HepG2 (cell line): ENCODE measurements around the gene TSC22D4. TPM values are rescaled to one million over a fixed set of nuclear protein-coding genes. Genes with fewer than 3 reads are reported as not detected.

Experiments used
- AGO2 ChIP-seq: fragments of 200-400 bp; formaldehyde crosslinking; optimal IDR thresholded peaks from 2 replicates; pipeline ENCODE3; 2017; ENCODE audit warnings: mild to moderate bottlenecking, low read depth, low read length, moderate library complexity
- ATF7-NPFF ChIP-seq: sonication (generic); formaldehyde crosslinking; IDR thresholded peaks from 2 replicates; pipeline ENCODE4 v1.8.1; 2023; ENCODE audit warnings: mild to moderate bottlenecking, low read depth, missing genetic modification reagents, moderate library complexity
- ATM ChIP-seq: fragments of 450-650 bp; IDR thresholded peaks from 2 replicates; pipeline ENCODE4 v1.7.1; 2017; ENCODE audit warnings: mild to moderate bottlenecking, borderline replicate concordance
- ETV6 ChIP-seq: sonication (generic); formaldehyde crosslinking; conservative IDR thresholded peaks from 2 replicates; pipeline ENCODE4 v1.4.0; 2020; ENCODE audit warnings: missing genetic modification reagents
- GATAD1 ChIP-seq: IDR thresholded peaks from 2 replicates; pipeline ENCODE4 v1.6.1; 2016; ENCODE audit warnings: missing genetic modification reagents, missing compliant biosample characterization
- HBP1 ChIP-seq: IDR thresholded peaks from 2 replicates; pipeline ENCODE4 v1.6.1; 2016; ENCODE audit warnings: low read depth, control low read depth
- ISL2 ChIP-seq: sonication (generic); formaldehyde crosslinking; IDR thresholded peaks from 2 replicates; pipeline ENCODE4 v1.5.0; 2020; ENCODE audit warnings: missing genetic modification reagents
- KIAA2018 ChIP-seq: sonication (generic); formaldehyde crosslinking; IDR thresholded peaks from 2 replicates; pipeline ENCODE4 v1.5.0; 2020; ENCODE audit warnings: mild to moderate bottlenecking, missing genetic modification reagents, borderline replicate concordance
- MIXL1 ChIP-seq: IDR thresholded peaks from 2 replicates; pipeline ENCODE4 v1.6.1; 2016
- ONECUT2 ChIP-seq: sonication (generic); formaldehyde crosslinking; IDR thresholded peaks from 2 replicates; pipeline ENCODE4 v1.4.0; 2020; ENCODE audit warnings: missing genetic modification reagents
- USF2 ChIP-seq, 2 experiments: sonication (generic) in 1 of 2; formaldehyde crosslinking in 1 of 2; IDR thresholded peaks; 2 replicates each; pipeline versions ENCODE4 v1.5.1 to v1.6.1; 2011 to 2020; ENCODE audit warnings: borderline replicate concordance in 1 of 2, low read depth in 1 of 2, low read length in 1 of 2, mild to moderate bottlenecking in 1 of 2, missing genetic modification reagents in 1 of 2, moderate library complexity in 1 of 2
- ZFP62 ChIP-seq: sonication (generic); formaldehyde crosslinking; IDR thresholded peaks from 2 replicates; pipeline ENCODE4 v1.4.0; 2020; ENCODE audit warnings: missing genetic modification reagents
- ZNF17 ChIP-seq: sonication (generic); formaldehyde crosslinking; IDR thresholded peaks from 2 replicates; pipeline ENCODE4 v1.5.0; 2020; ENCODE audit warnings: mild to moderate bottlenecking, missing genetic modification reagents
- ZNF232 ChIP-seq: sonication (generic); formaldehyde crosslinking; IDR thresholded peaks from 2 replicates; pipeline ENCODE4 v1.4.0; 2020; ENCODE audit warnings: missing genetic modification reagents, borderline replicate concordance
- ZNF367 ChIP-seq: sonication (generic); formaldehyde crosslinking; IDR thresholded peaks from 2 replicates; pipeline ENCODE4 v1.4.0; 2020; ENCODE audit warnings: missing genetic modification reagents, borderline replicate concordance
- ZNF451 ChIP-seq: sonication (generic); formaldehyde crosslinking; IDR thresholded peaks from 2 replicates; pipeline ENCODE4 v1.5.0; 2020; ENCODE audit warnings: mild to moderate bottlenecking, missing genetic modification reagents
- ZNF468 ChIP-seq: sonication (generic); formaldehyde crosslinking; IDR thresholded peaks from 2 replicates; pipeline ENCODE4 v1.8.0; 2022; ENCODE audit warnings: mild to moderate bottlenecking, moderate library complexity, missing genetic modification reagents
- ZNF547 ChIP-seq: sonication (generic); formaldehyde crosslinking; IDR thresholded peaks from 2 replicates; pipeline ENCODE4 v1.5.1; 2020; ENCODE audit warnings: mild to moderate bottlenecking, missing genetic modification reagents
- polyA plus RNA-seq, 8 experiments: library from polyadenylated mRNA; depleted of rRNA in 3 of 8; stranded (reverse) in 7 of 8; unstranded in 1 of 8; fragments of >200 nt; fragmentation: Illumina TruSeq in 4 of 8; extraction: Trizol in 4 of 8; gene quantifications; 2 replicates each; pipeline versions ENCODE4 v1.2.1 to v1.2.3, GENCODE V29; 2011 to 2016; ENCODE audit warnings: low read depth in 4 of 8, missing spikeins in 1 of 8, mixed read lengths in 1 of 8; ENCODE audit not compliant: insufficient read depth in 1 of 8
- total RNA-seq, 5 experiments: library from RNA; depleted of rRNA; stranded (reverse); fragments of >200 nt; fragmentation: Illumina TruSeq; extraction: Trizol; gene quantifications; 2 replicates each; pipeline ENCODE4 v1.2.3, GENCODE V29; 2016; ENCODE audit warnings: low read depth in 1 of 5

Gene TSC22D4
- total and polyA plus RNA-seq, 2 of the 13 experiments (the other 11 are each of a cell fraction or from before 2014, with no cell fraction given) = 7.7 to 8.7 TPM

GRCh38 chr7:100428967-100429636 lies 49.9 kb downstream of the TSC22D4 start (continued):
- no peak; the same call in 1 of the 2 replicates for TF ChIP-seq HBP1 (CRISPR knock-in tag)
- peak; percentile 72 for TF ChIP-seq ATF7-NPFF (CRISPR knock-in tag)
- no peak for TF ChIP-seq KIAA2018 (CRISPR knock-in tag)
- TF ChIP-seq USF2 (IDR thresholded peaks at IDR 0.05; ENCODE audit: low read depth, low read length) = peak; percentile 79
- peak; percentile 84; the same call in 1 of the 2 replicates for TF ChIP-seq USF2 (CRISPR knock-in tag; IDR thresholded peaks at IDR 0.05; ENCODE audit: borderline replicate concordance)
- peak; percentile 32; the same call in 1 of the 2 replicates for TF ChIP-seq ONECUT2 (CRISPR knock-in tag)
- no peak for TF ChIP-seq ISL2
- no peak for TF ChIP-seq AGO2
- 0 out of 2 replicates have a peak, but pooled peaks have one; percentile 31 for TF ChIP-seq ZNF367
- TF ChIP-seq ZNF468 (CRISPR knock-in tag) = no peak
- no peak for TF ChIP-seq ATM
- TF ChIP-seq MIXL1 (CRISPR knock-in tag) = peak; percentile 74; the same call in 1 of the 2 replicates
- TF ChIP-seq ZNF547 (CRISPR knock-in tag) = peak; percentile 4; the same call in 1 of the 2 replicates
- TF ChIP-seq ZNF17 (CRISPR knock-in tag) = no peak
- no peak for TF ChIP-seq ZNF451 (CRISPR knock-in tag)
- TF ChIP-seq ETV6 (CRISPR knock-in tag) = peak; percentile 47; the same call in 1 of the 2 replicates
- TF ChIP-seq ZNF232 (CRISPR knock-in tag) = peak; percentile 57
- TF ChIP-seq ZFP62 (CRISPR knock-in tag) = no peak
- peak; percentile 53; the same call in 1 of the 2 replicates for TF ChIP-seq GATAD1
